Activated CD4-positive, alpha-beta T cell treated with anti-CD3 and anti-CD28 coated beads, Interleukin-2, amount 50 U/mL, for 24 hours (primary cell): Measurements from ENCODE around the gene AOAH.

ENCODE experiments used
- DNase-seq, 2 donors: peaks; one replicate each; pipeline ENCODE4 v3.0.0-alpha.2; 2020; ENCODE audit warnings: low read depth in 1 of 2, low spot score in 1 of 2

The AOAH gene

DNA sequence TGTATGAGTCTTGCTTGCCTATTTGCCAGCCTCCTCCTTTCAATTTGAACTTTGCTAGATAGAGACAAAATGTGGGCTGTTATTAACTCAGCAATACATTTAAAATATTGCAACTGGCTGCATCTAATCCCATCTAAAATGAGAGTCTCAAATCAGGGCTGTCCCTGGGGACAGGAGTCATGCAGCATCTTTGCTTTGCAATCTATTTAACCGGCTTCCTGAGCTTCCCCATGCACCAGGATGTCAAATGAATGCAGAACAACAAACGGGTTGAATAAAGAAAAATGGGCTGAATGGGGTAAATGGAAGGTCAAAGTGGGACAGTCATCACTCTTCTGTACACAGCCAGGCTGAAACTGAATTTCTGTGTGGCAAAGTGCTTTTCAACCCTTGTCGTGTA is 89.2 kb downstream of the AOAH start:
- DNase-seq: no peak

GRCh38 chr7:36633377-36633776 is 90.9 kb downstream of the AOAH start:
- no peak for DNase-seq

GRCh38 chr7:36630112-36630650 is 94.1 kb downstream of the AOAH start:
- DNase-seq: no peak

DNA sequence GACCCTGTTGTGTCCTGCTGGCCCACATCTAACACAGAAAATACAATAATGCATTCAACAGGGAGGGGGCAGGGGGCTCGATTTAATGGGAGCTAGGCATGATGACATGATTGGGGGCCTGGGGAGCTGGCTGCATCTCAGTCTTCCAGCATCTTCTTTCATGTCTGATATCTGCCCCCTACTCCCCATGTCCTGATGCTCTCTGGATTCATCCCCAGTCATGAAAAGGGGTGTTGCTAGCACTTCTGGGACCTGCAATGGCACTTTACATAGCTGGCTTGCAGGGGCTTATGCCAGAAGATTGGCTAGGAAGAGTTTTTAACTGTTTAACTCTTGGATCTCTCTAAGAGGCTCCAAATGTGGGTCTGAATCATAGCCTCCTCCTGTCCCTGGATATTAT is 94.9 kb downstream of the AOAH start:
- DNase-seq: no peak

- no peak for DNase-seq
These were observed 96.5 kb downstream of the AOAH start for GRCh38 chr7:36627836-36628235.

- DNase-seq: no peak
These were observed 98.2 kb downstream of the AOAH start for GRCh38 chr7:36626111-36626510.

DNA sequence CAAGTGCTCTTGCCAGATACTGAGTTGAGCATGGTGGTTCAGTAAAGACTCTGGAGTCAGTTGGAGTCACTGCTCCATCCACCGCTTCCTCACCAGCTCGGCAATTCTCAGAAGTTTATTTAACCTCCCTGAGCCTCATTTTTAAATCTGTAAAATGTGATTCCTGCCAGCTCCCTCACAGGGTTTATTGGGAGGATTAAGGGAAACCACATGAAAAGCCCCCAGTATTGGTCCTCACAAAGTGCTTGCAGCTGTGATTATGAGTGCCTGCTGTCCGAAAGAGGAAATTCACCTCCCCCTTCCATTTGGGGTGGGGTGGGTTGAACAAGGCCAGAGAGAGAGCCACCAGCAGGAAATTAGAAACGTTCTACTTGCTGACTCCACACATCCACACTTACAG is 99.0 kb downstream of the AOAH start:
- no peak for DNase-seq

DNA sequence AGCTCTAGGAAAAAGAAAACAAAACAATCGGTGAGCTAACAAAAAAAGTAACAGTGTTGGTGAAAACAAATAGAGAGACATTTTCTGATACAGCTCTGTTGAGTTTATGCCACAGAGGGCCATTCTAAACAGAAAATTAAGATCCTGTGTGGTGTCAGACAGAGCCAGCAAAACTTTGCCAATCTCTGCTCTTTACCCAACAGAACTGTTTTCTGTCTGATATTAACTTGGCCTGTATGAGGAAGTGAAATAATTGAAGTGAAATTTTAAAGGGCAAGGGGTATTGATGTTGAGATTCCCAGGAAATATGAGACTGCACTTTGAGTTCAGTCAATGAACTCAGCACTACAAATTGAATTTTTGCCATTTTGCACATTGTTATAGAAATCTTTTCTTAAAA is 101.0 kb downstream of the AOAH start:
- no peak for DNase-seq

- no peak for DNase-seq
These were observed 102.9 kb downstream of the AOAH start for GRCh38 chr7:36621396-36621795.

DNA sequence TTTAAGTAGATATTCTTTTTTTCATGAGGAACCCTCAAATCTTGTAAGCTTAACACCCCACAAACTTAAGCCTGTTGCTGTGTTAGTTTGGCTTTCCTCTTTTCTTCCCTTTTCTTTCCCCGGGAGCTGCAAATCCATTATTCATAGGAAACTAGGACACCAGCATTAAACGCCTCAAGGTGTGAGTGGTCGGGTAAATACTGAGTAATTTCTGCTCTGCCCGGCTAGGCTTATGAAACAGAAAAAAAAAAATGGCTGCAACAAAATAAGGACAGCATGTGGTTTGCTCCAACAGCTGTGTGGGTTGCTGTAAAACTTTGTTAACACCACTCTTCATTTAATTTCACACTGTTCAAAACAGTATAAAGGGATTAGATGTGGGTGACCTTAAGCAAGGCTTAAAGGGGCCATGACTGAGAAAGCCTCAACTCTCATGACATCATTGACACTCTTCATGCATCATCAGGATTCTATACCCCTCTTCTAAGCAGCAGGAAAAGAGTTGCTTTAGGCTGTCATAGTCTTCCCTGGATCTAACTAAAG is 104.1 kb downstream of the AOAH start:
- DNase-seq: no peak

- no peak for DNase-seq
These were observed 106.9 kb downstream of the AOAH start for GRCh38 chr7:36617408-36617807.

DNA sequence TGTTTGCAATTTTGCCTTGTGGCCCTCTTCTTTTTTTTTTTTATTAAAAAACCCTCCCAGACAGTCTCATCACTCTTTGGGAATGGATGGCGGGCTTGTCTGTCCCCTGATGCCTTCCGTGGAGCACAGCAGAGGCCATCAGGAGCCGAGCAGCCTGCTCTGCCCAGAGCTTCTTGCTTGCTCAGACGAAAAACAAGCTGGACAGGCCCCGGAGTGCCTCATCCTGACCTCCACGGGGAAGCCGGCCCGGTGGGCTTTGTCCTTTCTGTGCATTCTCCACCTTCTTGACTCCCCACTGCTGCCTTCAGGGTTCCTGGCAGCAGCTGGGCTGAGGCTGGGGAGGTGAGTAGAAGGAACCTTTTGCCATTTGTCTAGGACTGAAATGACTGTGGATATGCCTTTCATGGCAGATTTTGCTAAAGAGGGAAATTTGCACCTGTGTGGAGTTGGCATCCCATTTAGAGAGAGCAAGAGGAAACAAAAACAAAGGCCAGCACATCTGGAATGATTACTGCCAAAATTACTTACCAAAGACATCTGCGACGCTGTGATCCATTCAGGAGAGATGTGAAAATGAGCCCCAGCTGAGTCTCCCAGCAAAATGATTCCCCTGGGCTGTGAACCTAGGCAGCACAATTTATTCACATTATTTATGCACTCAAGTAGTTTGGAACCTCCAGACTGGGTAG is 108.3 kb downstream of the AOAH start:
- no peak for DNase-seq

- no peak for DNase-seq
These were observed 109.3 kb downstream of the AOAH start for GRCh38 chr7:36614959-36615358.

GRCh38 chr7:36613031-36613614 is 111.2 kb downstream of the AOAH start:
- no peak for DNase-seq

DNA sequence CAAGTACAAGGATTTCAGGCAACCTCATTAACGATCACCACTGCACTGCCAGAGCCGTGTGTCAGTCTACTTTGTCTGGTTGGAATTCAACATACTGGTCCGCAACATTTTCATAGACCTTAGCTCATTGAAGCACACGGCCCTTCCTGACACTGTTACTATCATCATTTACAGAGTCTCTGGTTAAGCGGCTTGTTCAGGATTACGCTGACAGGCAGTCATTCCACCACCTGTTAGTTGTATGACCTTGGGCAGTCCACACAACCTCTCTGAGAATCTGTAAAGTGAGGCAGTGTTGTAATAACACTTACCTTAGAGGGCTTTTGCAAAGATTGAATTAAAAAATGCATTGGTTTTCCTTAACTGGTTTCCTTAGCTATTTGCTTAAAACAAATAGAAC is 112.6 kb downstream of the AOAH start:
- DNase-seq: no peak

DNA sequence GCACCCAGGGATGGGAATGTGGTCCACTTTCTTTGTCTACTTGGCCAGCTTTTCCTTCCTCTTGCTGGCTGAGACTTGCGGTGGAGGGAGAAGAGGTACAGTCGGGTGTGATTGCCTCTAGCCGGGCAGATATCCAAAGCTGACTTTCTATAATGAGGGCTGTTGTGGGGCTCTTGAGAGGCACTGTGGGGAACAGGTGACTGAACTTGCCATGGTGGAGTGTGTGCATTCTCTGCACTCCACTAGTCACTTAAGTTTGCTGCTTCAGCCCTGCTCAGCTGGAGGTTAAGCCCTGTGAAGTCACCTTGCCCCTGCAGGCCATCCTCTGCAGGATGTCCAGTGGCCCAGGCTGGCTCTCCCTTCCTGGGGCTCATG is 116.6 kb downstream of the AOAH start:
- DNase-seq: no peak

GRCh38 chr7:36606976-36607720 is 117.1 kb downstream of the AOAH start:
- no peak for DNase-seq

- DNase-seq: no peak
These were observed 117.9 kb downstream of the AOAH start for GRCh38 chr7:36606153-36606975.

DNA sequence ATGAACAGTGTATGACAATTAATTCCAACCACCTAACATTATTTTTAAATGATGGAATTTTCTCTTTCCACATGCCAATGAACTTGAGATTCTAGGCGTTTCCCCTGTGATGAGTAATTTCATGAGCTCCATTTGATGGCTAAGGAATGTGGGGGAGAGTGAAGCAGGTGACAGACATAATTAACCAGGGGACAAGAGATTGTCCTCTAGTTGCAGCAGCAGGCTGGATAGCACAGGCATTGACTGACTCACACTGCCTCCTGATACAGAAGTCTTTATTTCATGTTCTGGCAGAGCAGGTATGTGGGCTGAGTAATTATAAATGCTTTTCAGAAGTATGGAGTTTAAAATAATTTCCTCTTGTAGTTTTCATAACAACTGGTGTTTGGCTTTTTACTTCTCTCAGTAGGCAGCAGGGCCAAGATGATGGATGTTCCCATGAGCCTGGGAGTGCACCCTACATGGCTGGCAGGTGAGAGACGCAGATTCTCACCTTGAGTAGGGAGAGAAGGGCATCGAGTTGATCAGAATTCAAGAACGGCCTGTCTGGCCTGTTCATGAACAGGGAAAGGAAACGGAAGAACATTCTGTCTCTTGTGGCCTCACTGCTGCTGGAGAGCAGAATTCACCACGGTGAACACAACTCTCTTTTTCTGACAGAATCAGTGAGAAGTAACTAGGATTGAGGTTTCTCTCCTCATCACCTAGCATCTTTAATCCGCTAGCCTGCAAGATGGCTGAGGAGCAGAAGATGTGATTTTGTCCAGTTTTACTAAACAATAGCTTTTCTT is 118.8 kb downstream of the AOAH start:
- DNase-seq: no peak

GRCh38 chr7:36604806-36605205 is 119.5 kb downstream of the AOAH start:
- DNase-seq: no peak
